Measurements from ENCODE around the gene USP37.

- TF ChIP-seq CTCF (IDR thresholded peaks at IDR 0.05; ENCODE audit: low read depth, low read length, poor library complexity, severe bottlenecking) (no peak), EZH2phosphoT487 (IDR thresholded peaks at IDR 0.05; ENCODE audit: borderline replicate concordance, low read length) (no peak)
Measured at GRCh38 chr2:218446547-218446946, 121.6 kb downstream of the USP37 start.

Measured in DOHH2 (cell line).